Caco-2 (cell line): ENCODE results near the gene IRF7. TPM values are rescaled to one million over a fixed set of nuclear protein-coding genes. Genes with fewer than 3 reads are reported as not detected.
A peak's percentile ranks its signal among the peaks of the same experiment; 100 is the strongest.

Experiments
- BruUV-seq: library from RNA; stranded (reverse); fragments of 400-500 nt; replicated peaks from 2 replicates; lab custom pipeline; 2021; lab: Mats Ljungman, UMichigan
- CTCF ChIA-PET: fragments of 300-600 bp; sonication (Branson Sonifier 250); formaldehyde crosslinking; loops from one replicate; lab custom pipeline; 2022; ENCODE audit warnings: antibody characterized with exemption; lab: Charles Lee
- POLR2A ChIA-PET: fragments of 300-600 bp; sonication (Branson Sonifier 250); formaldehyde crosslinking; loops from one replicate; lab custom pipeline; 2022; ENCODE audit warnings: antibody characterized with exemption; lab: Charles Lee
- DNase-seq, 2 experiments: peaks; one replicate each; pipeline versions ENCODE4 v3.0.0 to v3.0.0-alpha.2; 2020 to 2022
- H3K27me3 ChIP-seq: replicated peaks from 2 replicates; pipeline ENCODE4 v1.6.0; 2011; ENCODE audit warnings: low read length; ENCODE audit not compliant: control insufficient read depth, insufficient read depth
- H3K36me3 ChIP-seq: 2 replicates; pipeline ENCODE4 v1.5.1; 2011; ENCODE audit warnings: low read length; ENCODE audit not compliant: control insufficient read depth, insufficient read depth
- H3K4me1 ChIP-seq: fragments of 250-450 bp; sonication (Bioruptor Pico); 2 replicates; pipeline ENCODE4 v1.5.1; 2020; ENCODE audit warnings: mild to moderate bottlenecking
- H3K4me3 ChIP-seq: 2 replicates; pipeline ENCODE4 v1.5.1; 2011; ENCODE audit warnings: low read depth, mild to moderate bottlenecking, control low read depth, low read length
- H3K9me3 ChIP-seq: fragments of 250-450 bp; sonication (Bioruptor Pico); 2 replicates; pipeline ENCODE4 v1.5.1; 2020; ENCODE audit warnings: mild to moderate bottlenecking, moderate library complexity
- H3K27ac Mint-ChIP-seq: one replicate; pipeline ENCODE4 v1.8.0; 2022; ENCODE audit warnings: mixed read lengths; ENCODE audit not compliant: unreplicated experiment
- H3K27me3 Mint-ChIP-seq: one replicate; pipeline ENCODE4 v1.8.0; 2022; ENCODE audit warnings: mixed read lengths; ENCODE audit not compliant: insufficient read depth, unreplicated experiment
- H3K36me3 Mint-ChIP-seq: one replicate; pipeline ENCODE4 v1.8.0; 2022; ENCODE audit warnings: mild to moderate bottlenecking, mixed read lengths; ENCODE audit not compliant: insufficient read depth, unreplicated experiment
- H3K4me1 Mint-ChIP-seq: one replicate; pipeline ENCODE4 v1.8.0; 2022; ENCODE audit warnings: low read depth, mixed read lengths; ENCODE audit not compliant: unreplicated experiment
- H3K4me3 Mint-ChIP-seq: one replicate; pipeline ENCODE4 v1.8.0; 2022; ENCODE audit warnings: mild to moderate bottlenecking, moderate library complexity, mixed read lengths; ENCODE audit not compliant: unreplicated experiment
- H3K9me3 Mint-ChIP-seq: one replicate; pipeline ENCODE4 v1.8.0; 2022; ENCODE audit warnings: mixed read lengths; ENCODE audit not compliant: unreplicated experiment
- intact Hi-C: fragments of 100-400 bp; cut with micrococcal nuclease; formaldehyde crosslinking; loops from one replicate; pipeline ENCODE4 v1.10.0; 2022; ENCODE audit not compliant: unreplicated experiment
- total RNA-seq: library from RNA; stranded (reverse); gene quantifications from 2 replicates; pipeline ENCODE4 v1.2.3, GENCODE V29; 2022
- TF ChIP-seq, protein P1 (sequence below), 2 experiments: fragments of 200-600 bp in 1 of 2; IDR thresholded peaks; 1 replicate in 1 of 2; 2 replicates in 1 of 2; pipeline versions ENCODE4 v1.5.1 to v1.8.0; 2011 to 2022; ENCODE audit warnings: antibody characterized with exemption in 1 of 2, control low read depth in 1 of 2, inconsistent platforms in 1 of 2, low read depth in 1 of 2, low read length in 1 of 2, mild to moderate bottlenecking in 1 of 2, moderate library complexity in 1 of 2; ENCODE audit not compliant: insufficient read depth in 1 of 2, severe bottlenecking in 1 of 2, unreplicated experiment in 1 of 2

The IRF7 gene
- total RNA-seq, 1 experiment from 2014 or later = 27.2 TPM

DNA sequence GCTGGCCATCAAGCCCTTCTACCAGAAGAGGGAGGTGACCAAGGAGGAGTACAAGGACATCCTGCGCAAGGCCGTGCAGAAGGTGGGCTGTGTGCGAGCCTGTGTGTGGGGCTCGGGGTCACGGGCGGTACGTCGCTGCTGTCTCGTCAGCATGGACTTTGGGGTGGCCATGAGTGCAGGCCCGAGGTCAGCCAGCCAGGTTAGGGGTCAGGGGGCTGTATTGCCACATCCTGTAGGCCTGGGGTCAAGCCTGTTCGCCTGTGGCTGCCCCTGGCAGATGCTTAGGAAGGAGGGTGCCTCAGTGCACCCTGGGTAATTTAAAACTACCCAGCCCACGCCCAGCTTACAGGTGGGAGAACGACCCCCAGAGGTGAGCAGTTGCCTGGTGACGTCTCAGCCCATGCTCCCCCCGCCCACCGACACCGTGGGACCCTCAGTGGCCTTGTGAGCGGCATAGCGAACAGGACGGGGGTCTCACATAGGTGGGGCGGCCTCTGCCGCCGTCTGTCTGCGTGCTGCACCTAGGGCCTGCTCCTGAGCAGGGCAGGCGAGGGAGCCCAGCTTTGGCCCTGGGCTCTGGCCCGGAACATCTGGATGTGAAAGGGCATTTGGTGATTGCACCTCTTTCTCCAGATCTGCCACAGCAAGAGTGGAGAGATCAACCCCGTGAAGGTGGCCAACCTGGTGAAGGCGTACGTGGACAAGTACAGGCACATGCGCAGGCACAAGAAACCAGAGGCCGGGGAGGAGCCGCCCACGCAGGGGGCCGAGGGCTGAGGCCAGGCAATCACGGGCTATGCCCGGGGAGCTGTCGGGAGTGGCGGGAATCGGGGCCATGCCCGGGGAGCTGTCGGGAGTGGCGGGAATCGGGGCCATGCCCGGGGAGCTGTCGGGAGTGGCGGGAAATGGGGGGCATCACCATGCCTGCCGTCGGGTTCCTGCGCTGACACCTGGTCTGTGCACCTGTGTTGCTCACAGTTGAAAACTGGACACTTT, 4.5 kb downstream of the IRF7 start:
- Mint-ChIP-seq H3K4me3 (no peak overlapping the region), H3K4me1 (peaks cover 5% of the 10 kb centered on the region), H3K27ac (no peak overlapping the region), H3K9me3 (no peaks in the 10 kb centered on the region), H3K27me3 (no peaks in the 10 kb centered on the region), H3K36me3 (peaks cover 96% of the 10 kb centered on the region)
- ChIA-PET CTCF (no interaction called here), POLR2A (interaction anchor here (0.6 kb wide), 1 partner anchor 43 kb away, joined by 5 read pairs; no protein-coding TSS in a partner anchor)
- Histone ChIP-seq H3K4me1 (peaks cover 25% of the 10 kb centered on the region), H3K9me3 (no peaks in the 10 kb centered on the region), H3K36me3 (peaks cover 13% of the 10 kb centered on the region), H3K27me3 (no peaks in the 10 kb centered on the region), H3K4me3 (no peak overlapping the region)
- TF ChIP-seq, protein P1, sequence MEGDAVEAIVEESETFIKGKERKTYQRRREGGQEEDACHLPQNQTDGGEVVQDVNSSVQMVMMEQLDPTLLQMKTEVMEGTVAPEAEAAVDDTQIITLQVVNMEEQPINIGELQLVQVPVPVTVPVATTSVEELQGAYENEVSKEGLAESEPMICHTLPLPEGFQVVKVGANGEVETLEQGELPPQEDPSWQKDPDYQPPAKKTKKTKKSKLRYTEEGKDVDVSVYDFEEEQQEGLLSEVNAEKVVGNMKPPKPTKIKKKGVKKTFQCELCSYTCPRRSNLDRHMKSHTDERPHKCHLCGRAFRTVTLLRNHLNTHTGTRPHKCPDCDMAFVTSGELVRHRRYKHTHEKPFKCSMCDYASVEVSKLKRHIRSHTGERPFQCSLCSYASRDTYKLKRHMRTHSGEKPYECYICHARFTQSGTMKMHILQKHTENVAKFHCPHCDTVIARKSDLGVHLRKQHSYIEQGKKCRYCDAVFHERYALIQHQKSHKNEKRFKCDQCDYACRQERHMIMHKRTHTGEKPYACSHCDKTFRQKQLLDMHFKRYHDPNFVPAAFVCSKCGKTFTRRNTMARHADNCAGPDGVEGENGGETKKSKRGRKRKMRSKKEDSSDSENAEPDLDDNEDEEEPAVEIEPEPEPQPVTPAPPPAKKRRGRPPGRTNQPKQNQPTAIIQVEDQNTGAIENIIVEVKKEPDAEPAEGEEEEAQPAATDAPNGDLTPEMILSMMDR (IDR thresholded peaks at IDR 0.05; ENCODE audit: insufficient read depth in 1 of 2, low read depth in 1 of 2, low read length in 1 of 2, severe bottlenecking in 1 of 2, unreplicated experiment in 1 of 2) = no peak
- intact Hi-C loops = loop anchor here (5.0 kb wide), 1 partner anchor 34 kb away; the partner anchor contains the start of gene PHRF1
- TSS peak; percentile 3 for BruUV-seq
- no peak for DNase-seq

DNA sequence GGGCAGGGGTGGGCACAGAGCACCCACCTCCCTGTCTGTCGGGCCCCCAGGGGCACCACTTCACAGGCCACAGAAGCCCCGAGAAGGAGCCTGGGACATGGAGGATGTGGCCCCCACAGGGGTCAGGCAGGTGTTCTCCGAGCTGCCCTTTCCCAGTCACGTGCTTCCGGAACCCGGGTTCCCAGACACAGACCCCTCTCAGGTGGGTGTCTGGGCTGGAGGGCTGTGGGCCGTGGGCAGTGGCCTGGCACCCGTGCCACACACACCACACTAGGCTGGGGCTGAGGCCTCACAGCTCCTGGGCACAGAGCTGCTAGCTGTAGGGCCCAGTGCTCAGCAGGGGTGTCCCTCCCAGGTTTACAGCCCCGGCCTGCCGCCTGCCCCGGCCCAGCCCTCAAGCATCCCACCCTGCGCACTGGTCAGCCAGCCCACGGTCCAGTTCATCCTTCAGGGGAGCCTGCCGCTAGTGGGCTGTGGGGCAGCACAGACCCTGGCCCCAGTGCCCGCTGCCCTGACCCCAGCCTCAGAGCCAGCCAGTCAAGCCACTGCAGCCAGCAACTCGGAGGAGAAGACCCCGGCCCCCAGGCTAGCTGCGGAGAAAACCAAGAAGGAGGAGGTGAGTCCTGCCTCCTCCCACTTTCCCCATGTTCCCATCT, 5.5 kb downstream of the IRF7 start:
- Histone ChIP-seq H3K4me3 (no peak overlapping the region), H3K4me1 (peaks cover 20% of the 10 kb centered on the region), H3K27me3 (no peaks in the 10 kb centered on the region), H3K36me3 (peaks cover 14% of the 10 kb centered on the region), H3K9me3 (no peaks in the 10 kb centered on the region)
- TF ChIP-seq, protein P1 (IDR thresholded peaks at IDR 0.05; ENCODE audit: insufficient read depth in 1 of 2, low read depth in 1 of 2, low read length in 1 of 2, severe bottlenecking in 1 of 2, unreplicated experiment in 1 of 2) = no peak
- POLR2A ChIA-PET = no interaction called here
- intact Hi-C loops = loop anchor here (5.0 kb wide), 1 partner anchor 33 kb away; the partner anchor contains the start of gene PHRF1
- H3K27me3 Mint-ChIP-seq = no peaks in the 10 kb centered on the region
- H3K27ac Mint-ChIP-seq = no peak overlapping the region
- no TSS peak for BruUV-seq
- no peak for DNase-seq
- no peaks in the 10 kb centered on the region for H3K9me3 Mint-ChIP-seq
- peaks cover 5% of the 10 kb centered on the region for H3K4me1 Mint-ChIP-seq
- H3K36me3 Mint-ChIP-seq = peaks cover 94% of the 10 kb centered on the region
- CTCF ChIA-PET = no interaction called here
- no peak overlapping the region for H3K4me3 Mint-ChIP-seq

DNA sequence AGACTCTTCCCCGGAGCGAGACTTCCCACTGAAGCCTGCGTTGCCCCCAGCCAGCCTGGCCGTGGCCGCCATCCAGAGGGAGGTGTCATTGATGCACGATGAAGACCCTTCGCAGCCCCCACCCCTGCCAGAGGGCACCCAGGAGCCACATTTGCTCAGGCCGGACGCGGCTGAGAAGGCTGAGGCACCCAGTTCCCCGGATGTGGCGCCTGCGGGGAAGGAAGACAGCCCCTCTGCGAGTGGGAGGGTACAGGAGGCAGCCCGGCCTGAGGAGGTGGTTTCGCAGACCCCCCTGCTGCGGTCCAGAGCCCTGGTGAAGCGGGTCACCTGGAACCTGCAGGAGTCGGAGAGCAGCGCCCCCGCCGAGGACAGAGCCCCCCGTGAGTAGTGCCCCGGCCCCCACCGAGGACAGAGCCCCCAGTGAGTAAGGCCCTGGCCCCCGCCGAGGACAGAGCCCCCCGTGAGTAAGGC, 6.4 kb downstream of the IRF7 start:
- no peaks in the 10 kb centered on the region for H3K9me3 ChIP-seq
- ChIA-PET POLR2A (no interaction called here), CTCF (no interaction called here)
- H3K4me1 ChIP-seq = peaks cover 11% of the 10 kb centered on the region
- Mint-ChIP-seq H3K27me3 (no peaks in the 10 kb centered on the region), H3K4me3 (no peak overlapping the region), H3K4me1 (peaks cover 2% of the 10 kb centered on the region), H3K27ac (no peak overlapping the region), H3K9me3 (no peaks in the 10 kb centered on the region), H3K36me3 (peaks cover 94% of the 10 kb centered on the region)
- no peaks in the 10 kb centered on the region for H3K27me3 ChIP-seq
- H3K36me3 ChIP-seq = peaks cover 18% of the 10 kb centered on the region
- no peak for DNase-seq
- TF ChIP-seq, protein P1 (IDR thresholded peaks at IDR 0.05; ENCODE audit: insufficient read depth in 1 of 2, low read depth in 1 of 2, low read length in 1 of 2, severe bottlenecking in 1 of 2, unreplicated experiment in 1 of 2) = no peak
- no peak overlapping the region for H3K4me3 ChIP-seq
- intact Hi-C loops = no loop called here
- BruUV-seq = no TSS peak
